HCT116 (cell line): Measurements from ENCODE around the gene ARHGAP42. TPM values are rescaled to one million over a fixed set of nuclear protein-coding genes. Genes with fewer than 3 reads are reported as not detected.

Source experiments
- ATAC-seq: fragments of 200-7000 bp; cut with Tn5 transposase; 2 replicates; pipeline ENCODE4 v1.9.1; 2020; ENCODE audit warnings: mild to moderate bottlenecking, moderate library complexity
- BruUV-seq: library from RNA; stranded (reverse); fragments of 400-500 nt; replicated peaks from 2 replicates; lab custom pipeline; 2021; lab: Mats Ljungman, UMichigan
- CTCF ChIA-PET: fragments of 300-600 bp; sonication (Branson Sonifier 250); formaldehyde crosslinking; loops from one replicate; lab custom pipeline; 2021; ENCODE audit warnings: antibody characterized with exemption; lab: Charles Lee
- POLR2A ChIA-PET: fragments of 300-600, 350-600 bp; sonication (Branson Sonifier 250); formaldehyde crosslinking; loops from one replicate; lab custom pipeline; 2021; ENCODE audit warnings: antibody characterized with exemption; lab: Charles Lee
- RAD21 ChIA-PET, 2 experiments: fragments of 300-600 bp; sonication (Branson Sonifier 250); formaldehyde crosslinking; loops; one replicate each; lab custom pipeline; 2023; ENCODE audit warnings: low total read pairs in 2 of 2; ENCODE audit not compliant: uncharacterized antibody in 2 of 2, unreplicated experiment in 2 of 2, low non-redundant PET in 1 of 2; lab: Charles Lee
- DNase-seq: peaks from one replicate; pipeline ENCODE4 v3.0.0-alpha.2; 2010; ENCODE audit warnings: low read depth, low spot score
- H2AFZ ChIP-seq: fragments of 200-600 bp; shearing (Covaris generic), sonication (generic); 2 replicates; pipeline ENCODE4 v1.6.1; 2017; ENCODE audit warnings: low read depth, mixed run types, mixed read lengths, antibody characterized with exemption, low read length; ENCODE audit not compliant: poor library complexity, severe bottlenecking
- H3K27ac ChIP-seq: 2 replicates; pipeline ENCODE4 v1.5.1; 2012; ENCODE audit warnings: low read depth, low read length
- H3K27me3 ChIP-seq: fragments of 200-600 bp; sonication (generic); 2 replicates; pipeline ENCODE4 v1.6.1; 2016; ENCODE audit warnings: mixed run types, low read length, mixed read lengths; ENCODE audit not compliant: insufficient read depth
- H3K36me3 ChIP-seq, 2 experiments: fragments of 200-500 bp in 1 of 2; fragments of 200-600 bp in 1 of 2; sonication (Bioruptor generic) in 1 of 2; sonication (generic) in 1 of 2; 2 replicates each; pipeline versions ENCODE4 v1.5.1 to v1.6.1; 2014 to 2016; ENCODE audit warnings: low read length in 2 of 2, inconsistent platforms in 1 of 2, mixed read lengths in 1 of 2, mixed run types in 1 of 2; ENCODE audit not compliant: insufficient read depth in 2 of 2, control insufficient read depth in 1 of 2
- H3K4me1 ChIP-seq, 2 experiments: fragments of 200-600 bp in 1 of 2; sonication (generic) in 1 of 2; 2 replicates each; pipeline versions ENCODE4 v1.5.1 to v1.6.1; 2012 to 2017; ENCODE audit warnings: low read length in 2 of 2, inconsistent platforms in 1 of 2, mild to moderate bottlenecking in 1 of 2, mixed read lengths in 1 of 2, mixed run types in 1 of 2, moderate library complexity in 1 of 2; ENCODE audit not compliant: insufficient read depth in 2 of 2, control insufficient read depth in 1 of 2
- H3K4me2 ChIP-seq: fragments of 200-600 bp; sonication (generic); 2 replicates; pipeline ENCODE4 v1.6.1; 2017; ENCODE audit warnings: mixed run types, low read length, mixed read lengths
- H3K4me3 ChIP-seq, 2 experiments: fragments of 200-600 bp in 1 of 2; sonication (generic) in 1 of 2; replicated peaks in 1 of 2; 2 replicates each; pipeline ENCODE4 v1.5.1; 2011 to 2016; ENCODE audit warnings: low read length in 2 of 2, control low read depth in 1 of 2, low read depth in 1 of 2, mild to moderate bottlenecking in 1 of 2, mixed read lengths in 1 of 2, mixed run types in 1 of 2
- H3K79me2 ChIP-seq: fragments of 200-600 bp; sonication (generic); 2 replicates; pipeline ENCODE4 v1.6.1; 2017; ENCODE audit warnings: mild to moderate bottlenecking, mixed run types, low read length, moderate library complexity, mixed read lengths; ENCODE audit not compliant: insufficient read depth
- H3K9ac ChIP-seq: fragments of 200-600 bp; sonication (generic); 2 replicates; pipeline ENCODE4 v1.6.1; 2016; ENCODE audit warnings: low read length, mixed read lengths
- H3K9me2 ChIP-seq: fragments of 200-600 bp; sonication (generic), shearing (Covaris generic); 2 replicates; pipeline ENCODE4 v1.6.1; 2017; ENCODE audit warnings: mixed run types, mild to moderate bottlenecking, moderate library complexity; ENCODE audit not compliant: insufficient read depth
- H3K9me3 ChIP-seq, 2 experiments: fragments of 200-500 bp in 1 of 2; fragments of 200-600 bp in 1 of 2; sonication (Bioruptor generic) in 1 of 2; sonication (generic) in 1 of 2; 2 replicates each; pipeline ENCODE4 v1.6.1; 2014 to 2017; ENCODE audit warnings: low read length in 2 of 2, mixed read lengths in 2 of 2, inconsistent platforms in 1 of 2, low read depth in 1 of 2, mild to moderate bottlenecking in 1 of 2, mixed run types in 1 of 2, moderate library complexity in 1 of 2; ENCODE audit not compliant: control insufficient read depth in 1 of 2, insufficient read depth in 1 of 2
- H4K20me1 ChIP-seq: fragments of 200-600 bp; sonication (generic), shearing (Covaris generic); 2 replicates; pipeline ENCODE4 v1.6.1; 2017; ENCODE audit warnings: mixed run types, mild to moderate bottlenecking, moderate library complexity; ENCODE audit not compliant: insufficient read depth
- CEBPB ChIP-seq: IDR thresholded peaks from 2 replicates; pipeline ENCODE4 v1.6.1; 2012; ENCODE audit warnings: low read depth
- EGR1 ChIP-seq: IDR thresholded peaks from 2 replicates; pipeline ENCODE4 v1.6.1; 2012; ENCODE audit warnings: low read depth
- EZH2 ChIP-seq: fragments of 200-600 bp; sonication (generic); IDR thresholded peaks from 2 replicates; pipeline ENCODE4 v1.6.1; 2017; ENCODE audit warnings: antibody characterized with exemption, mixed run types
- FOSL1 ChIP-seq: IDR thresholded peaks from 2 replicates; pipeline ENCODE4 v1.6.1; 2012; ENCODE audit warnings: low read depth
- JUND ChIP-seq: IDR thresholded peaks from 2 replicates; pipeline ENCODE4 v1.6.1; 2012
- POLR2AphosphoS5 ChIP-seq: IDR thresholded peaks from 2 replicates; pipeline ENCODE4 v1.6.1; 2011; ENCODE audit warnings: mild to moderate bottlenecking, low read depth, low read length, moderate library complexity
- RAD21 ChIP-seq: IDR thresholded peaks from 2 replicates; pipeline ENCODE4 v1.6.1; 2012; ENCODE audit warnings: low read depth, mild to moderate bottlenecking
- SIN3A ChIP-seq: IDR thresholded peaks from 2 replicates; pipeline ENCODE4 v1.6.1; 2012; ENCODE audit warnings: low read depth
- SRF ChIP-seq: IDR thresholded peaks from 2 replicates; pipeline ENCODE4 v1.6.1; 2012; ENCODE audit warnings: low read depth
- ZFX ChIP-seq: fragments of 450-650 bp; IDR thresholded peaks from 2 replicates; pipeline ENCODE4 v1.6.1; 2017
- intact Hi-C: fragments of 100-400 bp; cut with micrococcal nuclease; formaldehyde crosslinking; loops from 2 replicates; pipeline ENCODE4 v1.10.0; 2022
- total RNA-seq: library from RNA; stranded (reverse); gene quantifications from one replicate; pipeline ENCODE4 v1.2.1, GENCODE V29; 2021; ENCODE audit not compliant: unreplicated experiment
- TF ChIP-seq, protein P1 (sequence below): IDR thresholded peaks from 2 replicates; pipeline ENCODE4 v1.6.1; 2011; ENCODE audit warnings: mild to moderate bottlenecking, low read length, moderate library complexity; ENCODE audit not compliant: insufficient replicate concordance; ENCODE audit errors: extremely low read depth
- TF ChIP-seq, protein P2 (sequence below): IDR thresholded peaks from 2 replicates; pipeline ENCODE4 v1.6.1; 2012

Gene ARHGAP42
- total RNA-seq, 1 experiment from 2014 or later = 12.3 TPM

DNA sequence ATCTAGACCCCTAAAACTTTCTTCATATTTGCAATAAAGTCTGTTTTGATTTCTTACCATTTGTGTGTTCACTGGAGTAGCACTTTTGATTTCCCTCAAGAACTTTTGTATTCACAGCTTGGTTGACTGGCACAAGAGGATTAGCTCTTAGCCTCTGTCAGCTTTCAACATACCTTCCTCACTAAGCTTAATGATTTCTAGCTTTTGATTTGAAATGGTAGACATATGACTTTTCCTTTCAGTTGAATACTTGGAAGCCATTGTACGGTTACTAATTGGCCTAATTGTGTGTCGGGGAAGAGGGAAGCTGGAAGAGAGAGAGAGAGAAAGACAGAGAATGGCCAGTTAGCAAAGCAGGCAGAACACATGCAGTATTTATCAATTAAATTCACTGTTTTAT is 180.5 kb downstream of the ARHGAP42 start:
- Histone ChIP-seq H3K4me1 (no peaks in the 10 kb centered on the region), H3K9ac (no peak overlapping the region), H3K27ac (no peak overlapping the region), H3K9me2 (no peaks in the 10 kb centered on the region), H3K79me2 (no peaks in the 10 kb centered on the region), H2AFZ (no peak overlapping the region), H3K9me3 (no peaks in the 10 kb centered on the region), H3K27me3 (no peaks in the 10 kb centered on the region), H3K4me2 (no peak overlapping the region), H3K36me3 (no peaks in the 10 kb centered on the region), H4K20me1 (no peaks in the 10 kb centered on the region), H3K4me3 (no peak overlapping the region)
- CTCF ChIA-PET = no interaction called here
- RAD21 ChIA-PET = no interaction called here
- no peak for ATAC-seq
- intact Hi-C loops = no loop called here
- TF ChIP-seq, protein P1, sequence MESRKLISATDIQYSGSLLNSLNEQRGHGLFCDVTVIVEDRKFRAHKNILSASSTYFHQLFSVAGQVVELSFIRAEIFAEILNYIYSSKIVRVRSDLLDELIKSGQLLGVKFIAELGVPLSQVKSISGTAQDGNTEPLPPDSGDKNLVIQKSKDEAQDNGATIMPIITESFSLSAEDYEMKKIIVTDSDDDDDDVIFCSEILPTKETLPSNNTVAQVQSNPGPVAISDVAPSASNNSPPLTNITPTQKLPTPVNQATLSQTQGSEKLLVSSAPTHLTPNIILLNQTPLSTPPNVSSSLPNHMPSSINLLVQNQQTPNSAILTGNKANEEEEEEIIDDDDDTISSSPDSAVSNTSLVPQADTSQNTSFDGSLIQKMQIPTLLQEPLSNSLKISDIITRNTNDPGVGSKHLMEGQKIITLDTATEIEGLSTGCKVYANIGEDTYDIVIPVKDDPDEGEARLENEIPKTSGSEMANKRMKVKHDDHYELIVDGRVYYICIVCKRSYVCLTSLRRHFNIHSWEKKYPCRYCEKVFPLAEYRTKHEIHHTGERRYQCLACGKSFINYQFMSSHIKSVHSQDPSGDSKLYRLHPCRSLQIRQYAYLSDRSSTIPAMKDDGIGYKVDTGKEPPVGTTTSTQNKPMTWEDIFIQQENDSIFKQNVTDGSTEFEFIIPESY = no peak
- TF ChIP-seq EGR1 (no peak), POLR2AphosphoS5 (no peak), JUND (no peak), EZH2 (no peak), CEBPB (no peak), FOSL1 (no peak), RAD21 (no peak), SRF (no peak), ZFX (no peak), SIN3A (no peak)
- TF ChIP-seq, protein P2, sequence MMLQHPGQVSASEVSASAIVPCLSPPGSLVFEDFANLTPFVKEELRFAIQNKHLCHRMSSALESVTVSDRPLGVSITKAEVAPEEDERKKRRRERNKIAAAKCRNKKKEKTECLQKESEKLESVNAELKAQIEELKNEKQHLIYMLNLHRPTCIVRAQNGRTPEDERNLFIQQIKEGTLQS = no peak
- no TSS peak for BruUV-seq
- no peak for DNase-seq
- POLR2A ChIA-PET = no interaction called here
